Activated T-helper 1 cell treated with anti-CD3 and anti-CD28 coated beads, Interleukin-2, amount 50 U/mL, for 16 hours (primary cell): ENCODE data around the gene NAA60.

ENCODE experiments used
- DNase-seq, 2 donors: peaks; one replicate each; pipeline ENCODE4 v3.0.0-alpha.2; 2020; ENCODE audit warnings: low read depth in 1 of 2, low spot score in 1 of 2

NAA60 gene

GRCh38 chr16:3508736-3509135, 65.3 kb downstream of the NAA60 start:
- no peak for DNase-seq

- DNase-seq: peak; percentile 50 to 68
Measured at GRCh38 chr16:3509470-3509928, 66.0 kb downstream of the NAA60 start.

DNA sequence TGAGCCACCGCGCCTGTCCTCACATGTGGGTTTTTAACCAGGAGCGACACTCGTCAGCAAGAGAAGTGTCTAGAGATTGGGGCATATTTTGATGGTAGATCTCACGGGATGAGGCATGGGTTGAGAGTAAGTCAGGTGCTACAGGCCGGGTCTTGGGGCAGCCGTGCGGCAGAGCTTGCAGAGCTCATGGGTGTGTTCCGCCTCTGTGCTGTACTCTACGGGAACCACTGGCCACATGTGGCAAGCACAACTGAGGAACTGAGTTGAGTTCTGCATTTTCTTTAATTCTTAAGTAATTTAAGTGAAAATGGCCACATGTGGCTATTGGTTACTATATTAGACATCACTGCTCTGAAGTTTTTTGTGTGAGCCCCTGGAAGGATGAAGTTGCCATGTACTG, 66.9 kb downstream of the NAA60 start:
- no peak for DNase-seq

DNA sequence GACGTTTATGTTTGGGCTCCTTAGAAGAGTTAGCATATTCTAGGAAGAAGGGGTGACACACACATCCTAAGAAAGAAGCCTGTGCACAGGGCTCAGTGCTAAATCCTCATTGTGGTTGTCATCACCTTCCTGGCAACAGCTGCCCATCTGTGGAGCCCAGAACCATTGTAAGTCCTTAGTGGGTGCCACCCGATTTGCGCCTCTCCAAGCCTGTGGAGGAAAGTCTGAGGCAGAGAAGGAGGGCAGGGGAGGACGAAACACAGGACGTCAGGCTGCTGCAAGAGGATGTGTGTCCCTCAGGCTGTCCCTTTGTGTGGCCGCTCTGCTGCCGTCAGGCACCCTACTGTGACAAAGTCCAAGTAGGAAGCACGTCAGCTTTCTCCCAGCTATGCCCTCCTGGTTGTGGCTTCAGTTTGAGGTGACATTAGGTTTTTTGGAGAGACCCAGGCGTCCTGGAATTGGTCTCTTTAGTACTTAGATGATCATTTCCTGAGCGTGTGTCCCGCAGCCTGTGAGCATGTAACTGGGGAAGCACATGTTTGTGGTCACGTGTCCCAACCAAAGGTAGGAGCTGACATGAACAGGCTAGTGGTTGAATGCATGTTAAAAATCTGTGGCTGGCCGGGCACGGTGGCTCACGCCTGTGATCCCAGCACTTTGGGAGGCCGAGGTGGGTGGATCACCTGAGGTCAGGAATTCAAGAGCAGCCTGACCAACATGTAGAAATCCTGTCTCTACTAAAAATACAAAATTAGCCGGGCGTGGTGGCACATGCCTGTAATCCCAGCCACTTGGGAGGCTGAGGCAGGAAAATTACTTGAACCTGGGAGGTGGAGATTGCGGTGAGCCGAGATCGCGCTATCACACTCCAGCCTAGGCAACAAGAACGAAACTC, 68.1 kb downstream of the NAA60 start:
- no peak for DNase-seq

DNA sequence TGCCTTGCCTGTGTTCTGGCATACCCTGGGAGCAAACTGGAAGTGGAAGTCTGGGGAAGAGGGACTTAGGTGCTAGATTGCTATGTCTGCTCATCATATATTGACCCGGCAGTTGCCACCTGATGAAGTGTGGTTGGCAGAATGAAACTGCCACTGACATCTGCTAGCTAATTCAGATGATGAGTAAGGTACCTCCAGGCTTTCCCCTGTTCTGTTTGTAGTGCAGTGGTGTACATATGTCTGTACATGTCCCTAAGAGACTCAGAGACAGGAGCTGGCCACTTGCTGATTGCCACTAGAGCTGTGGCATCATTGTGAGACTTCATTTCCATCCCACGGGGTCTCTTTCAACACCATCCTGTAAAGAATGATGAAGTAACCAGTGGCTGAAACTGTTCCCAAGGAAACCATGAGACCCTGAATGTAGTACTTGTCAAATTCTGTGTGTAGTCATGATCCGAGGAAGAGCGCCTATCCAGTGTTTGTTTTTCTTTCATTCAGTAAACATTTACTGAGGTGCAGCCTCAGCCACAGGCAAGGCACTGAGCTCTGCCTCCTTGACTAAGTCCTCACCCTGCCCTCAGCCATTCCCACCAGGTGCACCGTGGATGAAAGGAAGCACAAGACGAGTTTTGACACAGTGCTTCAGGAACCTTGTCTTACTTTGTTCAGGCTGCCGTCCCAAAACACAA, 70.6 kb downstream of the NAA60 start:
- no peak for DNase-seq

DNA sequence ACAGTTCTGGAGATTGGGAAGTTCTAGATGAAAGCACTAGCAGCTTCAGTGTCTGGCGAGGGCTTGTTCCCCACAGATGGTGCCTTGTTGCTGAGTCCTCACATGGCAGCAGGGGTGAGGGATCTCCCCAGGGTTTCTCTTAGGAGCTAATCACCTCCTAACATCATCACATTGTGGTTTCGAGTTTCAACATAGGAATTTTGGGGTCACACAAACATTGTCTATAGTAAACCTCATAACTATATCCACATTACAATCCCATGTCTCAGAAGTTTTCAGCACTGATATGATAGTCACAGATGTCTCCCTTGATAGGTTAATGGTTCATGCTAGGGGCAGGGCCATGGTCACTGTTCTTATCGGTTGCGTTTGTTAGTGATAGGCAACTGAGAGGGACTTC, 71.1 kb downstream of the NAA60 start:
- DNase-seq: no peak

DNA sequence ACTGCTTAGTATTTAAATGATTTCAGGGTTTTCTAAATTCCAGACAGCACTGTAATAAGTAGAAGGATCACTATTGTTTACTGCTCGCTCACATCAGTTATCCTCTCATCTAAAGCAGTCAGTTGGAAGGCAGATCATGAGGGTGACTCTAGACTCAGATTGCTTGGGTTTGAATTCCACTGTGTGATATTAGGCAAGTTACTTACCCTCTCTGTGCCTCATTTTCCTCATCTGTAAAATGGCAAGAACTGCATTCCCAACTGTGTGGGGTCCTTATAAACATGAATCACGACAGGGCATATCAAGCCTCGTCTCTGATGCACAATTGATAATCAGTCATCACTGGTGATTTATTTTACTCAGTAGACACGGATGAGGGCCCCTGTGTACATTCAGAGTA, 72.4 kb downstream of the NAA60 start:
- no peak for DNase-seq

DNA sequence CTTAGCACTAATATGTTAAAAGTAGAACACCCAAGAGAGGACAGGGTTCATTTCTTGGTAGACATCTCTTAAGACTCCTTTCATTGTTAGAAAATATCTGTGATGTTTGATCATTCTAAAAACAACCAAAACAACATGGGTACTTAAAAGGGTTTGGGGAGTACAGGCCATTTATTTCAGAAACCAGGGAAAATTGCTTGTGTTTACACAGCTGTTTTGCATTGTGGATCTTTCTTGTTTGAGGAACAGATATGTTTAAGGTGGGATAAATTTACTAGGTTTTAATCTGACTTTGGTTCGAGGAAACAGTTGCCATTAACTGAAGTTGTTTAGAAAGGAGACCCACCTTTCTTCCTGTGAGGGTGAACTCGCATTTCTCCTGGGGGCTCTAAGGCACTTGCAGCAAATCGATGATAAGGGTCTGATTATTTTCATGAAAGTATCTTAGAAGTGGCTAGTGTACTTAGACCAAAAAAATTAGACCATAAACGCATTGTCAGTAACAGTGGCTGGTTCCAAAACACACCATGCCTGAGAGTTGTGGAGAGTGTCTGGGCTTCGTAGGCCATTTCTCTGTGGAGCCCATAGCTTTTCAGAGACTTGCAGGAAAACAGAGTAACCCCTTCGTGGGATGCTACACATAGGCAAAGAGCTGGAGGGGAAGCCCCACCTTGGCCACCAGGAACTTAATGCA, 75.0 kb downstream of the NAA60 start:
- no peak for DNase-seq

GRCh38 chr16:3518986-3519348, 75.5 kb downstream of the NAA60 start:
- no peak for DNase-seq

- no peak for DNase-seq
Measured at GRCh38 chr16:3519581-3519980, 76.1 kb downstream of the NAA60 start.

GRCh38 chr16:3520413-3520812, 76.9 kb downstream of the NAA60 start:
- DNase-seq: no peak

DNA sequence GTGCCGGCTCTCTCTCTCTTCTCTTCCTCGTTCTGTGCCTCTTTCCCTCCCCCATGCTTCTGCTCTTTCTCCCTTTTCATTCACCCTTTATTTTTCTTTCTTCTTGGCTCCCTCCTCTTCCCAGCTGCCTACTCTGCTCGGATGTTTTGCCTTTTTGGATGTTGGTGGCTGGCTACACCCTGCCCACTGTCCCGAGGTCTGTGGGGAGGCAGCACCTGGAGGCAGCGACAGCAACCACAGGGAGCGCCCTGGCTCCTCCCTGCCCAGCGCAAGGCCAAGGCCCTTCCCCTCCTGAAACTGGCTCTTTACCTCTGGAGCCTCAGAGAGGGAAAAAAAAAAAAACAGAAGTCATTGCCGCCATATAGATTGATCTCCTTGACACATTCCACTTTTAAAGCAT, 77.4 kb downstream of the NAA60 start:
- no peak for DNase-seq

DNA sequence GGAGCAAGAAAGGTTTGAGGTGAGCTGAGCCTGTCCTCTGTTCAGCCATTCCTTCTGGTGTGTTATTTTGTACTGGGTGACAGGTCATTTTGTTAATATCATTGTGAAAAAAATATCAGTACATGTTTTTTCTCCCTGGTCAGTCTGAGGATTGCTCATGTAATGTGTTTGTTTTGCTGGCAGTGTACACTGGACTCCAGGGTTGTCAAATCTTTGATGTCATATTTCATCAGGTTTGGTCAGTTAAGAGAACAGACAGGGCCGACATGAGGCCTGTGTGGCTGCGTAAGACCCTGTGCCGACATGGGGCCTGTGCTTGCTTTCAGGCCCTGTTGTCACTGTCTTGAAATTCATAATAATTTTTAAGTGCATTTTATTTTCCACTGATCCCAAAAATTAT, 79.8 kb downstream of the NAA60 start:
- DNase-seq: no peak

- DNase-seq: no peak
Measured at GRCh38 chr16:3525951-3526350, 82.5 kb downstream of the NAA60 start.

- DNase-seq: peak in 1 of 2 donors; percentile 16
Measured at GRCh38 chr16:3527216-3527829, 83.8 kb downstream of the NAA60 start.

- DNase-seq: no peak
Measured at GRCh38 chr16:3528406-3528805, 84.9 kb downstream of the NAA60 start.

GRCh38 chr16:3529175-3529574, 85.7 kb downstream of the NAA60 start:
- DNase-seq: no peak

GRCh38 chr16:3530371-3530914, 87.0 kb downstream of the NAA60 start:
- DNase-seq: no peak

GRCh38 chr16:3532741-3533140, 89.3 kb downstream of the NAA60 start:
- DNase-seq: no peak

DNA sequence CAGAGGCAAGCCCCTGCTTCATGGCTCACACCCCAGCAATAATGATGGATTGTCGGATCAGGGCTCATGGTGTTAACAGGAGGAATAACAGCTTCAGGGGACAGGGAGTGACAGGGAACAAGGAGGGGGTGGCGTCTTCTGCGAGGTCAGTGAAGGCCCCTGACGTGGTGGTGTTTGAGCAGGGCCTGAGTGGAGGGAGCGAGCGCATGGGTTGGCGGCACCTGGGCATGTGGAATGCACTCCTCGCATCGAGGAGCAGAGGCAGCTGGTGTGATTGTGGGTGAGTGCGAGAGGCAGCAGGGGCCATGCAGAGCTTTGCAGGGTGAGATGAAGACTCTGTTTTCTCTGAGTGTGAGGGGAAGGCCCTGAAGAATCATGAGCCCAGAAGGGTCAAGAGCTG, 90.6 kb downstream of the NAA60 start:
- DNase-seq: no peak

GRCh38 chr16:3536271-3536731, 92.8 kb downstream of the NAA60 start:
- DNase-seq: no peak
